AG09309 (cell line): Measurements from ENCODE around the gene SDSL.

Experiments used
- DNase-seq: peaks from one replicate; pipeline ENCODE4 v3.0.0-alpha.2; 2010; ENCODE audit warnings: low read depth
- H3K4me3 ChIP-seq: 2 replicates; pipeline ENCODE4 v1.5.1; 2011; ENCODE audit warnings: mild to moderate bottlenecking, low read depth, low read length, moderate library complexity; ENCODE audit not compliant: control insufficient read depth
- TF ChIP-seq, protein P1 (sequence below): IDR thresholded peaks from 2 replicates; pipeline ENCODE4 v1.5.1; 2011; ENCODE audit warnings: mild to moderate bottlenecking, low read depth, low read length, inconsistent platforms; ENCODE audit not compliant: insufficient read depth, control insufficient read depth; ENCODE audit errors: missing control alignments

The SDSL gene

DNA sequence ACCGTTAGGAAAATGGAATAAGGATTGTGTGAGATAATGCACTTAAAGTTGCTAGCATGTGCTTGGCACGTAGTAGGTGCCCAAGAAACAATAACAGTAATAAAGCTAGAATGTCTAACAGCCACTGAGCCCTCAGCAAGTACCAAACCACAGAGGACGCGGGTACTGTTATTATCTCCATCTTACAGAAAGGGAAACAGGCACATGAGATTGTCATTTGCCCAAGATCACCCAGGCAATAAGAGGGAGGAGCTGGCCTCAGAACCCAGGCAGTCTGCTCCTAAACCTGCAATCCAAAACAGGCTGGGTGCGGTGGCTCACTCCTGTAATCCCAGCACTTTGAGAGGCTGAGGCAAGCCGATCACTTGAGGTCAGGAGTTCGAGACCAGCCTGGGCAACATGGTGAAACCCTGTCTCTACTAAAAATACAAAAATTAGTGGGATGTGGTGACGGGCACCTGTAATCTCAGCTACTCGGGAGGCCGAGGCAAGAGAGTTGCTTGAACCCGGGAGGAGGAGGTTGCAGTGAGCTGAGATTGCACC is 13.4 kb upstream of the SDSL start:
- no peak for DNase-seq
- no peak overlapping the region for H3K4me3 ChIP-seq
- TF ChIP-seq, protein P1, sequence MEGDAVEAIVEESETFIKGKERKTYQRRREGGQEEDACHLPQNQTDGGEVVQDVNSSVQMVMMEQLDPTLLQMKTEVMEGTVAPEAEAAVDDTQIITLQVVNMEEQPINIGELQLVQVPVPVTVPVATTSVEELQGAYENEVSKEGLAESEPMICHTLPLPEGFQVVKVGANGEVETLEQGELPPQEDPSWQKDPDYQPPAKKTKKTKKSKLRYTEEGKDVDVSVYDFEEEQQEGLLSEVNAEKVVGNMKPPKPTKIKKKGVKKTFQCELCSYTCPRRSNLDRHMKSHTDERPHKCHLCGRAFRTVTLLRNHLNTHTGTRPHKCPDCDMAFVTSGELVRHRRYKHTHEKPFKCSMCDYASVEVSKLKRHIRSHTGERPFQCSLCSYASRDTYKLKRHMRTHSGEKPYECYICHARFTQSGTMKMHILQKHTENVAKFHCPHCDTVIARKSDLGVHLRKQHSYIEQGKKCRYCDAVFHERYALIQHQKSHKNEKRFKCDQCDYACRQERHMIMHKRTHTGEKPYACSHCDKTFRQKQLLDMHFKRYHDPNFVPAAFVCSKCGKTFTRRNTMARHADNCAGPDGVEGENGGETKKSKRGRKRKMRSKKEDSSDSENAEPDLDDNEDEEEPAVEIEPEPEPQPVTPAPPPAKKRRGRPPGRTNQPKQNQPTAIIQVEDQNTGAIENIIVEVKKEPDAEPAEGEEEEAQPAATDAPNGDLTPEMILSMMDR: no peak

DNA sequence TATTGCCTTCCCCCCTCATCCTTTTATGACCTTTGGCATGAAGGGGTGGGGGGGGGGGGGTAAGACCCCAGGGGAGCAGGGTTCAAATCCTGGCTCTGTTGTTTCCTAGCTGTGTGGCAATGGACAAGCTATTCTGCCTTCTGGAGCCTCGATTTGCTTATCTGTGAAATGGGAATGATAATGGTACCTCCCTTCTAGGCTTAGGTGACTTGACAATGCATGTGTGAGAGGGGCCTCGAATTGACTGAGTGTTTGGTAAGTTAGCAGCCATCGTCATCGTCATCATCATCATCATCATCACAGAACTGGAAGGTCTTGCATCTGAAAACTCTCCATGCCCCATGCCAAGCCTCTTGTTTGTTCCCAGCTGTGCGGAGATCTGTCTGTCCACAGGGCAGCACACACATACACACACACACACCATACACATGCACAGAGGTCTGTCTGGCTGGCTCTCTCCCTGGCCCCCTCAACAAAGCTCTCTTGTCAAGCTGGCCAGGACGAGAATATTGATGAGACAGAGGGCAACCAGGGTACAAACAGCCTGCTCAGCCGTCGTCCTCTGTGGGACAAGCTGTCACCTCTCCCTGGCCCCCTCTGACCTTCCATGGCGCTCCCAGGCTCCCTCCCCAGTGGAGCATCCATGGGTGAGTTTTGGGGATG is 12.6 kb upstream of the SDSL start:
- H3K4me3 ChIP-seq: no peak overlapping the region
- TF ChIP-seq, protein P1: no peak
- DNase-seq: no peak

DNA sequence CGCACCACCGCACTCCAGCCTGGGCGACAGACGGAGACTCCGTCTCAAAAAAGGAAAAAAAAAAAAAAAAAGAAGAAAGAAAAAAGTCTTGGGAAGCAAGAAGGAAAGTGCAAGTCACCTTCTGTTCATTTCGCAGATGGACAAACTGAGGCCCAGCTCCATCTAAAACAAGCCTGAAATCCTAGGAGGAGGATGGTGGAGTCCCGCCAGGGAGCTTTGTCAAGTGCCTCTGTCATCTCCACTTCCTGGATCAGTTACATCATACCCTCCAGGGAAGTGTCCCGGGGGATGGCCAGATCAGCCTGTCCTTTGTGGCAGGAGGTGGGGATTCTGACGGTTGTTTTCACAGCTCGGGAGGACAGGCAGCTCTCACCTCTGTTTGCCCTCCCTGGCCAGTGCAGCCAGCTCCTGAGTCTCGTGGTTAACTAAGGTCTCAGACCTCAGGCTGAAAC is 8.7 kb upstream of the SDSL start:
- no peak for DNase-seq
- no peak overlapping the region for H3K4me3 ChIP-seq
- TF ChIP-seq, protein P1: no peak

DNA sequence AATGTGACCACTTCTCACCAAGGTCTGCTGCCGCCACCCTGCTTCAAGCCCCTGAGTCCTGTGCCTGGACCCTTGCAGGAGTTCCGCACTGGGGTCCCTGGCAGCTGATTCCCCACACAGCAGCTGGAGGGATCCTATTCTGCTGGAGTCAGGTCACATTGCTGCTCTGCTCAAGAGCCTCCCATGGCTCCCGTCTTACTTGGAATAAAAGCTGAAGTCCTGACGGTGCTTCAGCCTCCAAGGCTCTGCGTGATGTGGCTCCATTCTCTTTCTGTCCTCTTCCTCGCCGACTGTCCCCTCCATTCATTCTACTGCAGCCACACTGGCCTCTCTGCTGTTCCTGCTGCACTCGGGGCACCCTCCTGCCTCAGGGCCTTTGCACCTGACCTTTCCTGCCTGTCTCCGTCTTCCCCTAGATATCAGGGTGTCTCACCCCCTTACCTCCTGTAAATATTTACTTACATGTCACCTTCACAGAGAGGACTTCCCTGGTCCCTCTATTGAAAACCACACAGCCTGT is 7.6 kb upstream of the SDSL start:
- no peak for DNase-seq
- TF ChIP-seq, protein P1: no peak
- no peak overlapping the region for H3K4me3 ChIP-seq

DNA sequence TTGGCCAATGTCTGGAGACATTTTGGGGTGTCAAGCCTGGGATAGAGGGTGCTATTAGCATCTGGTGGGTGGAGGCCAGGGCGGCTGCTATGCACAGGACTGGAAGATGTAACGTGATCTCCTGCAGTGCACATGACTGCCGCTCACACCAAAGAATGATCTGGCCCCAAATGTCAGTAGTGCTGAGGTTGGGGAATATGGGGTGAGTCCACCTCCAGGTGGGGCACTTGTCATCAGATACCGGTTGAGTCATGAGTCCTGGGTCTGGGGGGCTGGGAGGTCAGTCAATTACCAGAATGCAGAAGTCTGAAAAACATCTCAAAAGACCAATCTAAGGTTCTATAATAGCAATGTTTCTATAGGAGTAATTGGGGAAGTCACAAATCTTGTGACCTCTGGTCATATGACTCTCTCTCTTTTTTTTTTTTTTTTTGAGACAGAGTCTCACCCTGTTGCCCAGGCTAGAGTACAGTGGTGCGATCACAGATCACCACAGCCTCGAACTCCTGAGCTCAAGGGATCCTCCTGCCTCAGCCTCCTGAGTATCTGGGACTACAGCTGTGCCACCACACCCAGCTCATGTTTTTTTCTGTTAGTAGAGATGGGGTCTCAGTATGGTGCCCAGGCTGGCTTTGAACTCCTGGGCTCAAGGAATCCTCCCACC is 6.0 kb upstream of the SDSL start:
- TF ChIP-seq, protein P1: no peak
- no peak for DNase-seq
- H3K4me3 ChIP-seq: no peak overlapping the region

DNA sequence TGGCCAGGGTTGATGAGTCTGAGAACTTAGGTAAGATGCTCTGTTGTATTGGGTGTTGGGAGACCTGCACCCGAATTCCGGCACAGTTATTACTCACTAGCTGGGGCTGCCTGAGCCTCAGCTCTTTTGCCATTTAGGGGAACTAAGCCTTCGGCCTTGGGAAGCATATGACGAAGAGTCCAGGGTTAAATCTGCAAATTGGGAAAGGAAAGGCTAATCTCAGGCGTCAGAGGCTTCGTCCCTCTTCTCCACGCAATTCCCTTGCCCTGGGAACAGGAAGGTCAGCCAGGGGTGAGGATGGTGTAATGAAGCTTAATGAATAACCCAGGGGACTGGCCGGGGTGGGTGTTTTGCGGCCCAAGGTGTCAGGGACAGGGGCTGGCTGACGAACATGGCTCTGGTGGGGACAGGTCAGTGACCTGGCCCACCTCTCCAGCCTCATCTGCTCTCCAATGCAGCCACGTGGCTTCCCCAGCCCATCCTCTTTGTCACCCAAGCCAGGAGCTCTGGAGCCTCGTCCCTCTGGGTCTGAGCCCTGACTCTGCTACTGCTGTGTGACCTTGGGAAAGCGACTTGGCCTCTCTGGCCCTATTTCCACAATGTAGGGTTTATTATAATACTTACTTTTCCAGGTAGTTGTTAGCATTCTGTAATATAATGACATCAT is 3.8 kb upstream of the SDSL start:
- no peak for DNase-seq
- TF ChIP-seq, protein P1: no peak
- H3K4me3 ChIP-seq: no peak overlapping the region
